ENCODE measurements around the gene ZSWIM3.
A peak's percentile ranks its signal among the peaks of the same experiment; 100 is the strongest.
"Not testable (repeated sequence)": the region's sequence is repeated elsewhere in the genome, so short reads cannot be mapped to it uniquely, and the experiment has no call there.

ZSWIM3 gene

DNA sequence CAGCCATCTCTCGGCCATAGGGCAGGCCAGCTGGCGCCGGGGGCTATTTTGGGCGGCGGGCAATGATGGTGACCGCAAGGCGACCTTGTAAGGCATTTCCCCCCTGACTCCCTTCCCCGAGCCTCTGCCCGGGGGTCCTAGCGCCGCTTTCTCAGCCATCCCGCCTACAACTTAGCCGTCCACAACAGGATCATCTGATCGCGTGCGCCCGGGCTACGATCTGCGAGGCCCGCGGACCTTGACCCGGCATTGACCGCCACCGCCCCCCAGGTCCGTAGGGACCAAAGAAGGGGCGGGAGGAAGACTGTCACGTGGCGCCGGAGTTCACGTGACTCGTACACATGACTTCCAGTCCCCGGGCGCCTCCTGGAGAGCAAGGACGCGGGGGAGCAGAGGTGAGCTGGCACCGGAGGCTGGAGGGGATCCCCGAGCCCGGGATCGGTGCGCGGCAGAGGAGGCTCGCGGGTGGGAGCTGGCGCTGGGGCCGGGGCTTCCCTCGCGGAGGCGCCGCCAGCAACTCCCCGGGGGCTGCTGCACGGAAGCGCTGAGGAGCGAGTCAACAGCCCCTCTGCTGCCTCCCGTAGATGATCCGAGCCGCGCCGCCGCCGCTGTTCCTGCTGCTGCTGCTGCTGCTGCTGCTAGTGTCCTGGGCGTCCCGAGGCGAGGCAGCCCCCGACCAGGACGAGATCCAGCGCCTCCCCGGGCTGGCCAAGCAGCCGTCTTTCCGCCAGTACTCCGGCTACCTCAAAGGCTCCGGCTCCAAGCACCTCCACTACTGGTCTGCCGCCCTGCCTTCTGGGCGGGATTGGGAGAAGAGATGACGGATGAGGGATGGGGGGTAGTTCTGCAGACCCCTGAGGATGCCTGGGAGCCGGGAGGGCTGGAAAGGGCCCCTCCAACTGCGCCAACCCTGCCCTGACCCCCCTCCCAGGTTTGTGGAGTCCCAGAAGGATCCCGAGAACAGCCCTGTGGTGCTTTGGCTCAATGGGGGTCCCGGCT, 33.9 kb downstream of the ZSWIM3 start, which contains the start of the genes CTSA and NEURL2:
Gene CTSA, plus strand, starts transcription at position 351 of the 999 bp plus-strand sequence. Its CDS starts 234 bp downstream, at position 585.
Gene NEURL2, minus strand, starts transcription at position 224 of the 999 bp plus-strand sequence. Its CDS starts 217 bp downstream, at position 7.
- DNase-seq = peak; percentile 75

GRCh38 chr20:45892049-45892825, 34.8 kb downstream of the ZSWIM3 start:
- no peak for DNase-seq

GRCh38 chr20:45892828-45893500, 35.5 kb downstream of the ZSWIM3 start:
- DNase-seq = no peak

GRCh38 chr20:45893831-45894230, 36.4 kb downstream of the ZSWIM3 start:
- no peak for DNase-seq

DNA sequence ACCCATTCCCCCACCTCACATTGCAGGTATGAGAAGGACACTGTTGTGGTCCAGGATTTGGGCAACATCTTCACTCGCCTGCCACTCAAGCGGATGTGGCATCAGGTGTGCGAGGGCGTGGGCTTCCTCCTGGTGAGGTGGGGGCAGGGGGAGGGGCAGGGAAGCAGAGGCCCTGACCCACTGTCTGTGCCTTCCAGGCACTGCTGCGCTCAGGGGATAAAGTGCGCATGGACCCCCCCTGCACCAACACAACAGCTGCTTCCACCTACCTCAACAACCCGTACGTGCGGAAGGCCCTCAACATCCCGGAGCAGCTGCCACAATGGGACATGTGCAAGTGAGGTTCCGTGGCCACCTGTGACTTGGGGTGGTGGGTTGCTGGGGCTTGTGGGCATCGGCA, 37.4 kb downstream of the ZSWIM3 start:
- no peak for DNase-seq

DNA sequence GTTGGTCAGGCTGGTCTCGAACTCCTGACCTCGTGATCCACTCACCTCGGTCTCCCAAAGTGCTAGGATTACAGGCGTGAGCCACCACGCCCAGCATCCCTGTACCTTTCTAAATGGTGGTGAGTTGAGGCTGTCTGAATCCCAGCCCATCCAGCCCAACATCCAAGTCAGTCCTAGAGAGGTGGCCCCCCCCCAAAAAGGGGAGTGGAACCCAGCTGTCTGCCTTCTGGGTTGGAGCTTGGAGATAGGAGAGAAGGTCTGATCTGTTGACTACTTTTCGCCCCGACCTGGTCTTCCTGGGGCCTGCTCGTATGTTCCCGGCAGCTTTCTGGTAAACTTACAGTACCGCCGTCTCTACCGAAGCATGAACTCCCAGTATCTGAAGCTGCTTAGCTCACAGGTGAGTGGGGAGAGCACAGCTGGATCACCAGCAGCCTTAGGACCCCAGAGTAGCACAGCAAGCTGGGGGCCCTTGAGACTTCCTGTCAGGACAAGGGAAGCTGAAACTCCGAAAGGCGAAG, 39.3 kb downstream of the ZSWIM3 start:
- no peak for DNase-seq

GRCh38 chr20:45897289-45897688, 39.9 kb downstream of the ZSWIM3 start:
- no peak for DNase-seq

- DNase-seq = no peak
Observed at GRCh38 chr20:45897692-45898091, 40.3 kb downstream of the ZSWIM3 start.

- no peak for DNase-seq
Observed at GRCh38 chr20:45898285-45898684, 40.9 kb downstream of the ZSWIM3 start.

DNA sequence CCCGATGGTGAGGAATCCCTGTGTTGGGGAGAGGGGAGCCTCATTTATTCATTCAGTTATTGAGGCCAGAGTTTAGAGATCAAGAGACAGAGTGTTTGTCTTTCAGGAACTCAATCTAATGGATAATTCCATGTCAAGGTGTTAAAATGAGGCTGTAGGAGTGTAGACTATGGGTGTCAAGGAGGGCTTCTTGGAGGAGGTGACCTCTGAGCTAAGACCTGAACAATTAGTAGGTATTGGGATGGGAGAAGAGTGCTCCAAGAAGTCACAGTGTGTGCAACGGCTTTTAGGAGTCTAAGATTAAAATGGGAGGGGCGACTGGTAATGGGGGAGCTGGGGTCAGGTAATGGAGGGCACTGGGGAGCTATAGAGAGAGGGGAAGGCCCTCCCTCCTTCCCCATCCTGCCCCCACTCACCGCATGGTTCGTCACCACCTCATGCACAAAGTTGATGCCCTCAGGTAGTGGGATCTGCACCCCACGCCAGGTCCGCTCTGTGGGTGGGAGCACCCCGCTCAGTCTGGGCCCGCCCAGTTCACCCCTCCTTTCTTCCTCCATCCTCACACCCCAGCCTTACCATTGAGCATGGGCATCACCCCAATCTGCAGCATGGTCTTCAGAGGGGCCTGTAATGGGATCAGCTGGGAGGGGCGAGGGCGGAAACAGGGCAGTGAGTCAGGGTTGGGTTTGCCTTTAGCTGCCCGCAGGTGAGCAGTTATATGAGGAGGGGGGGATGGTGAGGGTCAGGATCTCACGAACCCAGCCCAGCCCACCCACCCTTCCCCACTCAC, 41.8 kb downstream of the ZSWIM3 start:
- no peak for DNase-seq

- DNase-seq = not testable (repeated sequence)
Observed at GRCh38 chr20:45901332-45901731, 43.9 kb downstream of the ZSWIM3 start.

GRCh38 chr20:45902199-45902701, 44.8 kb downstream of the ZSWIM3 start:
- peak; percentile 56 for DNase-seq

GRCh38 chr20:45904583-45905504, 47.4 kb downstream of the ZSWIM3 start:
- DNase-seq = no peak

DNA sequence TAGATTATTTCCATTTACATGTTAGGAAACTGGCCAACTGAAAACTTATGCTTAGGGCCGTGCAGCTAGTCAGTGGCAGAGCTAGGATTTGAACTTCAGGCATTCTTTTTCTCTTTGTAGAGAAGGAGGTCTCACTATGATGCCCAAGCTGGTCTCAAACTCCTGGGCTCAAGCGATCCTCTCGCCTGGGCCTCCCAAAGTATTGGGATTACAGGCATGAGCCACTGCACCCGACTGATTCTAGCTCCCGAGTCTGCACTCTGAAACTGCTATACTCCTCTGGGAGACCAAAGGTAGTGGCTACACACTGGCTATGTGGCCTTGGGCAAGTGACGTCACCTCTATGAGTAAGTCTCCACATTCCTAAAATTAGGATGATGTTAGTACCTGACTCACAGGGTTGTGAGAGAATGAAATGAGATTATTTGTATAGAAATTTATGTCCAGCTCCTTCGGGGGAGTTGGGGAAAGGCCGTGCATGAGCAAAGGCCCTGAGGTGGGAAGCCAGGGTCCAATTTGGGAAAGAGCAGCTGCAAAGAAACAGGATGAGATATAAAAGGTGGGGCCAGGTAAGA, 48.2 kb downstream of the ZSWIM3 start:
- DNase-seq = no peak

DNA sequence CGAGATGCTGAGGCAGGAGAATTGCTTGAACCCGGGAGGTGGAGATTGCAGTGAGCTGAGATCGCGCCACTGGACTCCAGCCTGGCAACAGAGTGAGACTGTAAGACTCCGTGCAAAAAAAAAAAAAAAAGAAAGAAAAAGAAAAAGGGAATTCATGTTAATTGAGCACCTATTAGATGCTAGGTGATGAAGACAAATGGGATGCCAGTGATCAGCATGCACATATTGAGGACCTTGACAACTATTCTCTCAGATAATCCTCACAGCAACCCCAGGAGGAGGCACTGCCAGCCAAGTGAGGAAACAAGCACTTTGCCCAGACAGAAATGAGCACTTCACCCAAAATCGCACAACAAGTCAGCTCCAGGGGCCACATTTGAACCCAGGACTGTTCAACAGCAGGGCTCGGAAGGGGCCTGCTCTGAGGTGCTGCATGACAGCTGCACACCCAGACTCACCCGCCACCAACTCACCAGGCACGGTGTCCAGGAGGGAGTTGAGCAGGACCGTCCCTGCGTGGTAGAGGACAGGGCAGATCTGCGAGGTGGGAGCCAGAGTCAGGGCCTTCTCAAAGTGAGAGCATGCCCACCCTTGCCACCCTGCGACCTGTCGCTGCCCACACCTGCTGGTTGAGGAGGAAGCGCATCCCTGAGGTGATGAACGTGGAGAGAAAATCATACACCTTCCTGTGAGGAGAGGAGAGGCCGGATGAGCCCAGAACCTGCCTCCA, 50.0 kb downstream of the ZSWIM3 start:
- no peak for DNase-seq

DNA sequence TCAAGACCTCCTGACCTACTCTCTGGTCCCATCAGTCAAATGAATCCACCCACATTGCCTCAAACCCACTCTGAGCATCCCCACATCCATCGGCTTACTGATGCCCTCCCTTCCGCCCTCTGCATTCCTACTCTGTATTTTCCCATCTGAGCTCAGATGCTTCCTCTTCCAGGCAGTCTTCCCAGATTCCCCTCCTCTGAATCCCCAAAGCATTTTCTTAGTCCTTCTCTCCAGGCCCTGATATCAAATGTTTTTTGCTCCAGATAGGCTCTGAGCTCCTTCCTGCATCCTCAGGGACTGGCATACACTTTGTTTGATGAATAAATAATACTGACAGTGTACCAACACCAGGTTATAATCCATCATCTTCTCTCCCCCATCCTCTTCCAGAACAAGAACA, 50.7 kb downstream of the ZSWIM3 start:
- DNase-seq = no peak

DNA sequence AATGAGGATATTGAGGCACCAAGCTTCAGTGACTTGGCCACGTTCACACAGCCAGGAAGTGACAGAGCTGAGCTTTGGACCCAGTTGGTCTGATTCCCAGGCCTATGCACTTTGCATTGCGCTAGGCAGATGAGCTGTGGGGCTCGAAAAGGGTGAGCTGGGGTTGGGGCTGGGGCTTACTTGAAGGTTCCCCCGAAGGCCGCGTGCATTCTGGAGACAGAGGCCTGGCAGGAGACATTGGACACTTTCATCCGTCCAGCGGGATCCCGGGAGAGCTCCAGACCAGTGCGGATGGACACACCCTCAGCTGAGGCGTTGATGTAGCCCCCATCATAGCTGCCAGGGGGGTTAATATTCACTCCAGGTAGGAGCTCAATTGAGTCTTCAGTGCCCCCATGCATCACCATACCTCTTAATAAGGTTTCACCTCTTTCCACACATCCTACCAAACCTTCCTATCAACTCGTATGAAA, 52.0 kb downstream of the ZSWIM3 start:
- no peak for DNase-seq

DNA sequence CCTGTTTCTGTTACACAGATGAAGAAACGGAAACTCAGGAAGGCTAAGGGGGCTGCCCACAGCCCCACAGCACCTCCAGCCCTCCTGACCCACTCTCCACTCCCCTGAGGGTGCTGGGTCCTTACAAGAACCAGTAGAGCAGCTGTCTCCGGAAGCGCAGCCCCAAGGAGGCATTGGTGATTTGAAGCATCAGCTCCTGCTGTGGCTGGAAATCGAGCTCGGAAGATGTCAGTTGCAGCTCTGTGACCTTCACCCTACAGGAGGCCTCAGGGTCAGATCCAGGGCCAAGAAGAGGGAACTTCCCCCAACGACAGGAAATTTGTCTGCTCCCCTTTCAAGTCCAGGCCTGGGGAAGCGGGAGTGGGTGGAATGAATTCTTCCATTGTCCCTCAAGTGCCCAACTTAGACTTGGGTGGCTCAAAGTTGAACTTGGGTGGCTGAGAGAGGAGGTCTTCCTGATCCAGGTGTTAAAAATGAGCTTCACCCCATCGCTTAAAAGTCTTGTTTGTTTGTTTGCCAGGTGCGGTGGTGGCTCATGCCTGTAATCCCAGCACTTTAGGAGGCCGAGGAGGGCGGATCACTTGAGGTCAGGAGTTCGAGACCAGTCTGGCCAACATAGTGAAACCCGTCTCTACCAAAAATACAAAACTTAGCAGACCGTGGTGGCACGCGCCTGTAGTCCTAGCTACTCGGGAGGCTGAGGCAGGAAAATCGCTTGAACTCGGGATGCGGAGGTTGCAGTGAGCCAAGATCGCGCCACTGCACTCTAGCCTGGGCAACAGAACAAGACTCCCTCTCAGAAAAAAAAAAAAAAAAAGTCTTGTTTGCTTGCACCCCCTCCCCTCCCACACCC, 52.6 kb downstream of the ZSWIM3 start:
- no peak for DNase-seq
